Kidney tubule cell (primary cell): ENCODE measurements around the gene ZSCAN26.

Source experiments
- DNase-seq: peaks from one replicate; pipeline ENCODE4 v3.0.0-alpha.2; 2018; ENCODE audit warnings: low spot score

ZSCAN26 gene

GRCh38 chr6:28322661-28323060 is 55.7 kb downstream of the ZSCAN26 start:
- no peak for DNase-seq

- no peak for DNase-seq
Observed at GRCh38 chr6:28323813-28324424, 57.0 kb downstream of the ZSCAN26 start.

- DNase-seq, result no peak
Observed at GRCh38 chr6:28326371-28326948, 59.5 kb downstream of the ZSCAN26 start.
